ENCODE results near the gene GJA5. TPM values are rescaled to one million over a fixed set of nuclear protein-coding genes. Genes with fewer than 3 reads are reported as not detected.

GJA5 gene
- total RNA-seq: 0.07 and 3.0 TPM in 2 replicates

GRCh38 chr1:147760481-147761260, at the start of gene GJA5:
GJA5 (minus strand) TSS chr1:147760602; CDS start chr1:147759238, 1,364 bp downstream.

Other genes starting within 250 kb of the GJA5 start
- 6.5 and 15.6 TPM in 2 replicates for gene BCL9, start 219.1 kb downstream of the GJA5 start, total RNA-seq
- 8.0 and 15.4 TPM in 2 replicates for gene ACP6, start 90.1 kb downstream of the GJA5 start, total RNA-seq
- gene GJA8, start 142.2 kb upstream of the GJA5 start, total RNA-seq: not detected in 2 replicates
- gene GPR89B, start 167.8 kb upstream of the GJA5 start, total RNA-seq: 6.5 and 14.3 TPM in 2 replicates